BJ (cell line): Measurements from ENCODE around the gene FLAD1. TPM values are rescaled to one million over a fixed set of nuclear protein-coding genes. Genes with fewer than 3 reads are reported as not detected.

Experiments
- CTCF ChIA-PET: fragments of 350-600 bp; formaldehyde crosslinking; extraction: SDS; loops from one replicate; lab custom pipeline; 2021; ENCODE audit warnings: antibody characterized with exemption, inconsistent platforms; lab: Yijun Ruan, JAX
- POLR2A ChIA-PET: fragments of 300-600 bp; sonication (Branson Sonifier 250); formaldehyde crosslinking; extraction: SDS; loops from one replicate; lab custom pipeline; 2021; ENCODE audit warnings: antibody characterized with exemption; lab: Charles Lee
- DNase-seq: peaks from one replicate; pipeline ENCODE4 v3.0.0-alpha.2; 2011; ENCODE audit warnings: low read depth
- H3K27me3 ChIP-seq: 2 replicates; pipeline ENCODE4 v1.6.0; 2011; ENCODE audit warnings: low read length; ENCODE audit not compliant: control insufficient read depth, insufficient read depth
- H3K36me3 ChIP-seq: 2 replicates; pipeline ENCODE4 v1.5.1; 2011; ENCODE audit warnings: low read length; ENCODE audit not compliant: control insufficient read depth, insufficient read depth
- H3K4me3 ChIP-seq: 2 replicates; pipeline ENCODE4 v1.5.1; 2011; ENCODE audit warnings: low read depth, mild to moderate bottlenecking, control low read depth, low read length
- CTCF ChIP-seq: IDR thresholded peaks from 2 replicates; pipeline ENCODE4 v1.5.1; 2011; ENCODE audit warnings: low read depth, mild to moderate bottlenecking, control low read depth, inconsistent platforms, low read length, moderate library complexity; ENCODE audit not compliant: insufficient read depth
- polyA plus RNA-seq: library from polyadenylated mRNA; depleted of rRNA; stranded (reverse); fragments of >200 nt; gene quantifications from 2 replicates; pipeline ENCODE4 v1.2.3, GENCODE V29; 2011

The FLAD1 gene
- polyA plus RNA-seq, 1 experiment: 40.5 TPM

GRCh38 chr1:154955718-154956543 lies 27.2 kb upstream of the FLAD1 start, which contains the start of gene PBXIP1:
PBXIP1 (minus strand) TSS chr1:154956099; CDS start chr1:154953721, 2,378 bp downstream.
- ChIA-PET POLR2A (interaction anchor here (0.9 kb wide), 1 partner anchor 12 kb away, joined by 4 read pairs; no protein-coding TSS in a partner anchor), CTCF (interaction anchor here (0.7 to 5.8 kb wide), 21 partner anchors 7 to 621 kb away, joined by 3 to 36 read pairs (median 5); partner anchors contain the start of genes ADAM15, EFNA4, FLAD1 and LENEP)
- peak; percentile 47 for TF ChIP-seq CTCF
- peak; percentile 80 for DNase-seq
- peaks cover 6% of the 10 kb centered on the region for H3K36me3 ChIP-seq
- H3K27me3 ChIP-seq: no peaks in the 10 kb centered on the region
- peak within 1 kb of the TSS; percentile 52 for H3K4me3 ChIP-seq

DNA sequence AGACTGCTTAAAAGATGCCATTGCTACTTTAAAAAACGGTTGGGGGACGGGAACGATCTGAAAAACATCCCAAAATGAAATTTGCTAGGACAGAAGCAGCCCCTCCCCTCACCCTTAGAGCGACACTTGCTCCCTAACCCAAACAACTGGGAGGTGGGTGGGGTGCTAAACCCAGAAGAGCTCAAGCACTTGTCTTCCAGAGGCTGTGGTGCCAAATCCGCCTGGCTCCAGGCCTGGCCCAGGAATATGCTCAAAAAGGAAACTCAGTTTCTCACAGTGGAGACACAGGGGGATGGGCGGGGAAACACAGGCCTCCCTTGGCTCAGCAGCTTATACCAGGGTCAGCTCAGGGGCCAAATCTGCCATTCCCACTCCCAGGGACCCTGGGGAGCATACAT lies 26.6 kb upstream of the FLAD1 start:
- TF ChIP-seq CTCF: no peak
- no peaks in the 10 kb centered on the region for H3K27me3 ChIP-seq
- H3K36me3 ChIP-seq: peaks cover 3% of the 10 kb centered on the region; the same call in 1 of the 2 replicates
- ChIA-PET CTCF (interaction anchor here (0.9 to 5.8 kb wide), 17 partner anchors 8 to 622 kb away, joined by 3 to 36 read pairs (median 5); partner anchors contain the start of genes ADAM15, EFNA4, FLAD1 and LENEP), POLR2A (no interaction called here)
- no peak for DNase-seq
- peak overlapping the region; percentile 52; the same call in 1 of the 2 replicates for H3K4me3 ChIP-seq

- Histone ChIP-seq H3K4me3 (no peak overlapping the region), H3K27me3 (no peaks in the 10 kb centered on the region), H3K36me3 (peaks cover 3% of the 10 kb centered on the region; the same call in 1 of the 2 replicates)
- TF ChIP-seq CTCF: no peak
- POLR2A ChIA-PET: no interaction called here
- no peak for DNase-seq
- CTCF ChIA-PET: interaction anchor here (1.2 to 5.8 kb wide), 7 partner anchors 10 to 104 kb away, joined by 3 to 36 read pairs (median 10); partner anchors contain the start of gene SHC1
Observed at GRCh38 chr1:154957091-154957657, 26.0 kb upstream of the FLAD1 start.

DNA sequence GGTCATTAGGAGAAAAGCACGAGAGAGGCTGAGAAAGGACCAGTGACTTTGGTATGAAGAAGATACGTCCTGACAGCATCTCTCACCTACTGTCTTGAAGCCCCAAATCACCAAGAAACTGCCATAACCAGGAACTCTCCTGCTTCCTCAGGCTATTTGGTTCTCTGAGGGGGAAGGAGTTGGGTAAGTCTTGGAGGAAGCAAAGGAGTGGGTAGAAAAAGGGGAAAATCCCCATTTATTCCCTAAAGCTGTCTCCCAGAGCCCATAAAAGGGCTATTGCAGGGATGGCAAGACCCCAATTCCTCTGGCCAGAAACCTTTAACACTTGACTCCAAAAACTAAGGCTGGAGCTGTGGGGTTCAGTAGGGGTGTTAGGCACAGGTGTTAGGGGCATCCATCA lies 25.1 kb upstream of the FLAD1 start:
- no peak for TF ChIP-seq CTCF
- Histone ChIP-seq H3K4me3 (no peak overlapping the region), H3K27me3 (no peaks in the 10 kb centered on the region), H3K36me3 (peaks cover 4% of the 10 kb centered on the region; the same call in 1 of the 2 replicates)
- ChIA-PET CTCF (interaction anchor here (0.6 to 5.8 kb wide), 2 partner anchors 41 to 191 kb away, joined by 3 to 36 read pairs; no protein-coding TSS in a partner anchor), POLR2A (no interaction called here)
- no peak for DNase-seq
